Keratinocyte (primary cell): ENCODE results near the gene CDC14A. TPM values are rescaled to one million over a fixed set of nuclear protein-coding genes. Genes with fewer than 3 reads are reported as not detected.

Experiments used
- DNase-seq: peaks from one replicate; pipeline ENCODE4 v3.0.0-alpha.2; 2011; ENCODE audit warnings: low read depth, missing footprints, low spot score
- FAIRE-seq: peaks from 2 replicates; lab custom pipeline; 2011; peaks lifted over from hg19 to GRCh38; lab: Jason Lieb, UNC
- H2AFZ ChIP-seq: 2 replicates; pipeline ENCODE4 v1.6.0; 2012; ENCODE audit warnings: low read length, control low read depth, inconsistent platforms; ENCODE audit not compliant: control insufficient read depth
- H3K27ac ChIP-seq: 2 replicates; pipeline ENCODE4 v1.5.1; 2011; ENCODE audit warnings: low read length; ENCODE audit not compliant: control insufficient read depth, insufficient read depth
- H3K27me3 ChIP-seq: 3 replicates; pipeline ENCODE4 v1.6.0; 2011; ENCODE audit warnings: low read length; ENCODE audit not compliant: control insufficient read depth, insufficient read depth; ENCODE audit errors: extremely low read depth
- H3K36me3 ChIP-seq, 2 experiments: 2 replicates in 1 of 2; 3 replicates in 1 of 2; pipeline ENCODE4 v1.5.1; 2011; ENCODE audit warnings: low read length in 2 of 2, mild to moderate bottlenecking in 1 of 2; ENCODE audit not compliant: control insufficient read depth in 2 of 2, insufficient read depth in 2 of 2; ENCODE audit errors: extremely low read depth in 1 of 2
- H3K4me1 ChIP-seq: 3 replicates; pipeline ENCODE4 v1.5.1; 2011; ENCODE audit warnings: low read length; ENCODE audit not compliant: control insufficient read depth, insufficient read depth; ENCODE audit errors: extremely low read depth
- H3K4me2 ChIP-seq: 3 replicates; pipeline ENCODE4 v1.6.0; 2011; ENCODE audit warnings: low read depth, low read length; ENCODE audit not compliant: control insufficient read depth, insufficient read depth; ENCODE audit errors: extremely low read depth
- H3K4me3 ChIP-seq, 3 experiments: fragments of 200-600 bp in 1 of 3; sonication (generic) in 1 of 3; 2 replicates in 2 of 3; 3 replicates in 1 of 3; pipeline ENCODE4 v1.5.1; 2011 to 2016; ENCODE audit warnings: low read length in 3 of 3, mild to moderate bottlenecking in 3 of 3, control low read depth in 2 of 3, inconsistent platforms in 1 of 3, low read depth in 1 of 3, mixed read lengths in 1 of 3, mixed run types in 1 of 3, moderate library complexity in 1 of 3; ENCODE audit not compliant: control insufficient read depth in 2 of 3, insufficient read depth in 2 of 3; ENCODE audit errors: extremely low read depth in 1 of 3
- H3K79me2 ChIP-seq: 2 replicates; pipeline ENCODE4 v1.6.0; 2012; ENCODE audit warnings: low read length; ENCODE audit not compliant: control insufficient read depth, insufficient read depth
- H3K9ac ChIP-seq: 3 replicates; pipeline ENCODE4 v1.6.0; 2011; ENCODE audit warnings: low read length; ENCODE audit not compliant: control insufficient read depth, insufficient read depth; ENCODE audit errors: extremely low read depth
- H3K9me1 ChIP-seq: 3 replicates; pipeline ENCODE4 v1.6.0; 2011; ENCODE audit warnings: low read length; ENCODE audit not compliant: control insufficient read depth, insufficient read depth; ENCODE audit errors: extremely low read depth
- H3K9me3 ChIP-seq: 2 replicates; pipeline ENCODE4 v1.5.1; 2012; ENCODE audit warnings: low read depth, low read length; ENCODE audit not compliant: control insufficient read depth
- H4K20me1 ChIP-seq: 3 replicates; pipeline ENCODE4 v1.6.0; 2011; ENCODE audit warnings: low read length; ENCODE audit not compliant: control insufficient read depth, insufficient read depth; ENCODE audit errors: extremely low read depth
- EZH2 ChIP-seq: IDR thresholded peaks from one replicate; pipeline ENCODE4 v1.6.1; 2012; ENCODE audit warnings: inconsistent platforms, mild to moderate bottlenecking, low read length, moderate library complexity
- dilution Hi-C: fragments of 300-500 bp; cut with MboI; formaldehyde crosslinking; loops from one replicate; pipeline ENCODE4 v1.7.0; 2020; ENCODE audit warnings: low sequenced_read_pairs; ENCODE audit not compliant: extremely low pct_ligation_motif_present
- polyA plus RNA-seq, 5 experiments: library from polyadenylated mRNA; depleted of rRNA in 3 of 5; stranded (reverse) in 3 of 5; stranded (forward) in 1 of 5; unstranded in 1 of 5; fragments of >200 nt; gene quantifications; 1 replicate in 1 of 5; 2 replicates in 3 of 5; 3 replicates in 1 of 5; pipeline versions ENCODE4 v1.2.1 to v1.2.3, GENCODE V29; 2011 to 2012; ENCODE audit warnings: missing spikeins in 2 of 5, low read depth in 1 of 5, low replicate concordance in 1 of 5
- TF ChIP-seq, protein P1 (sequence below), 3 experiments: IDR thresholded peaks in 1 of 3; conservative IDR thresholded peaks in 1 of 3; optimal IDR thresholded peaks in 1 of 3; 2 replicates in 2 of 3; 3 replicates in 1 of 3; pipeline versions ENCODE3 to v1.5.1; 2011; ENCODE audit warnings: low read length in 3 of 3, mild to moderate bottlenecking in 3 of 3, moderate library complexity in 2 of 3, control low read depth in 1 of 3, inconsistent platforms in 1 of 3; ENCODE audit not compliant: insufficient read depth in 2 of 3; ENCODE audit errors: extremely low read depth in 1 of 3

Gene CDC14A
- polyA plus RNA-seq, 1 donor (not counting 4 experiments of a cell fraction or from before 2014, with no cell fraction given): 2.2 TPM

GRCh38 chr1:100387657-100388350 lies 35.5 kb downstream of the CDC14A start:
- TF ChIP-seq, protein P1, sequence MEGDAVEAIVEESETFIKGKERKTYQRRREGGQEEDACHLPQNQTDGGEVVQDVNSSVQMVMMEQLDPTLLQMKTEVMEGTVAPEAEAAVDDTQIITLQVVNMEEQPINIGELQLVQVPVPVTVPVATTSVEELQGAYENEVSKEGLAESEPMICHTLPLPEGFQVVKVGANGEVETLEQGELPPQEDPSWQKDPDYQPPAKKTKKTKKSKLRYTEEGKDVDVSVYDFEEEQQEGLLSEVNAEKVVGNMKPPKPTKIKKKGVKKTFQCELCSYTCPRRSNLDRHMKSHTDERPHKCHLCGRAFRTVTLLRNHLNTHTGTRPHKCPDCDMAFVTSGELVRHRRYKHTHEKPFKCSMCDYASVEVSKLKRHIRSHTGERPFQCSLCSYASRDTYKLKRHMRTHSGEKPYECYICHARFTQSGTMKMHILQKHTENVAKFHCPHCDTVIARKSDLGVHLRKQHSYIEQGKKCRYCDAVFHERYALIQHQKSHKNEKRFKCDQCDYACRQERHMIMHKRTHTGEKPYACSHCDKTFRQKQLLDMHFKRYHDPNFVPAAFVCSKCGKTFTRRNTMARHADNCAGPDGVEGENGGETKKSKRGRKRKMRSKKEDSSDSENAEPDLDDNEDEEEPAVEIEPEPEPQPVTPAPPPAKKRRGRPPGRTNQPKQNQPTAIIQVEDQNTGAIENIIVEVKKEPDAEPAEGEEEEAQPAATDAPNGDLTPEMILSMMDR (optimal IDR thresholded peaks at IDR 0.05 in 1 of 3, IDR thresholded peaks at IDR 0.05 in 1 of 3, conservative IDR thresholded peaks at IDR 0.05 in 1 of 3; ENCODE audit: extremely low read depth in 1 of 3, insufficient read depth in 2 of 3, low read length in 3 of 3): no peak
- no peak for TF ChIP-seq EZH2
- dilution Hi-C loops: no loop called here
- Histone ChIP-seq H3K4me1 (no peaks in the 10 kb centered on the region), H3K9me3 (no peaks in the 10 kb centered on the region), H4K20me1 (no peaks in the 10 kb centered on the region), H3K4me3 (no peak overlapping the region), H3K27me3 (no peaks in the 10 kb centered on the region), H3K4me2 (no peak overlapping the region), H3K79me2 (no peaks in the 10 kb centered on the region), H3K9me1 (no peaks in the 10 kb centered on the region), H2AFZ (no peak overlapping the region), H3K9ac (no peak overlapping the region), H3K27ac (no peak overlapping the region), H3K36me3 (no peaks in the 10 kb centered on the region)
- FAIRE-seq: no peak
- DNase-seq: no peak

DNA sequence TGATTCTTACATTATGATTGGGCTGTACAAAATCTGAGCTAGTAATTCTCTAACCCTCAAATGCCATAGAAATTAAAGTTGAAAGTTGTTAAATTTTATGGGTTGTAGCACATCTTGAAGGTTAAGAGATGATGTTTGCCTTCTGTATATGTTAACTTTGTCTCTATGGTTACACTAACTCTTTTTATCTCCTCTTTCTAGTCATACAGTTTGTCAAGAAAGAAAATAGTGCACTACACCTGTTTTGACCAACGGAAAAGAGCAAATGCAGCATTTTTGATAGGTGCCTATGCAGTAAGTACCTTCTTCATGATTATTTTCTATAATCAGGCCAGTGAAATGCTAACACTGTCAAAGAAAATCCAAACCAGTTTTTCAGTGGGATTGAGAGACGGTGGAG lies 38.2 kb downstream of the CDC14A start:
- FAIRE-seq (no peak), DNase-seq (no peak)
- Histone ChIP-seq H3K9me3 (no peaks in the 10 kb centered on the region), H3K9me1 (no peaks in the 10 kb centered on the region), H3K27ac (no peak overlapping the region), H3K9ac (no peak overlapping the region), H3K27me3 (no peaks in the 10 kb centered on the region), H3K36me3 (no peaks in the 10 kb centered on the region), H3K4me2 (no peak overlapping the region), H3K79me2 (no peaks in the 10 kb centered on the region), H4K20me1 (no peaks in the 10 kb centered on the region), H3K4me3 (no peak overlapping the region), H3K4me1 (no peaks in the 10 kb centered on the region), H2AFZ (no peak overlapping the region)
- dilution Hi-C loops: no loop called here
- no peak for TF ChIP-seq EZH2
- TF ChIP-seq, protein P1 (optimal IDR thresholded peaks at IDR 0.05 in 1 of 3, IDR thresholded peaks at IDR 0.05 in 1 of 3, conservative IDR thresholded peaks at IDR 0.05 in 1 of 3; ENCODE audit: extremely low read depth in 1 of 3, insufficient read depth in 2 of 3, low read length in 3 of 3): no peak
